ENCODE measurements around the gene CCDC148. TPM values are rescaled to one million over a fixed set of nuclear protein-coding genes. Genes with fewer than 3 reads are reported as not detected.

CCDC148 gene
- total RNA-seq, 1 donor from 2014 or later = 2.2 TPM

GRCh38 chr2:158142568-158143332 lies 313.8 kb downstream of the CCDC148 start:
- H3K4me3 Mint-ChIP-seq (ENCODE audit: unreplicated experiment) = no peak overlapping the region
- no peaks in the 10 kb centered on the region for H3K27me3 Mint-ChIP-seq (ENCODE audit: unreplicated experiment)

DNA sequence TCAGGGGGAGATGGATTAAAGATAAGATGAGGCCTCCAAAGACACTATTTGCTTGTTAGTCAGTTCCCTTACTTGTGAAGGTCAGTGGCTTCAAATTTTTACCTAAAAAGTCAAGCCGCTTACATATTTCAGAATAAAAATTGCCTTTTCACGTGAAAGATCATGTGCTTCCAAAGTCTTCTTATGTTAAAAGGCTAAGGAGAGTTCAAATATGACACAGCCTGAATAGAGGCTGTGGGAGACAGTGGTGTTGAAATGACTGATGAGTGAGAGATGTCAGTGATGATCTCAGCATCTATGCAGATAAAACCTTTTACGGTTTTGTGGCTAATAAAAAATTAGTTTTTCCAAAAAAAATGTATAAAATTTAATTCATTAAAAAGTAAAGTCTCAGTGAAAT lies 314.4 kb downstream of the CCDC148 start:
- H3K27me3 Mint-ChIP-seq (ENCODE audit: unreplicated experiment) = no peaks in the 10 kb centered on the region
- no peak for DNase-seq (ENCODE audit: low spot score)
- TF ChIP-seq, protein P1, sequence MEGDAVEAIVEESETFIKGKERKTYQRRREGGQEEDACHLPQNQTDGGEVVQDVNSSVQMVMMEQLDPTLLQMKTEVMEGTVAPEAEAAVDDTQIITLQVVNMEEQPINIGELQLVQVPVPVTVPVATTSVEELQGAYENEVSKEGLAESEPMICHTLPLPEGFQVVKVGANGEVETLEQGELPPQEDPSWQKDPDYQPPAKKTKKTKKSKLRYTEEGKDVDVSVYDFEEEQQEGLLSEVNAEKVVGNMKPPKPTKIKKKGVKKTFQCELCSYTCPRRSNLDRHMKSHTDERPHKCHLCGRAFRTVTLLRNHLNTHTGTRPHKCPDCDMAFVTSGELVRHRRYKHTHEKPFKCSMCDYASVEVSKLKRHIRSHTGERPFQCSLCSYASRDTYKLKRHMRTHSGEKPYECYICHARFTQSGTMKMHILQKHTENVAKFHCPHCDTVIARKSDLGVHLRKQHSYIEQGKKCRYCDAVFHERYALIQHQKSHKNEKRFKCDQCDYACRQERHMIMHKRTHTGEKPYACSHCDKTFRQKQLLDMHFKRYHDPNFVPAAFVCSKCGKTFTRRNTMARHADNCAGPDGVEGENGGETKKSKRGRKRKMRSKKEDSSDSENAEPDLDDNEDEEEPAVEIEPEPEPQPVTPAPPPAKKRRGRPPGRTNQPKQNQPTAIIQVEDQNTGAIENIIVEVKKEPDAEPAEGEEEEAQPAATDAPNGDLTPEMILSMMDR (IDR thresholded peaks at IDR 0.05; ENCODE audit: unreplicated experiment) = no peak
- no peak overlapping the region for H3K4me3 Mint-ChIP-seq (ENCODE audit: unreplicated experiment)
- H3K9me3 Mint-ChIP-seq (ENCODE audit: unreplicated experiment) = no peaks in the 10 kb centered on the region
- peaks cover 3% of the 10 kb centered on the region for H3K4me1 Mint-ChIP-seq (ENCODE audit: unreplicated experiment)
- no peak overlapping the region for H3K27ac Mint-ChIP-seq (ENCODE audit: unreplicated experiment)
- H3K36me3 Mint-ChIP-seq (ENCODE audit: low read depth, unreplicated experiment) = no peaks in the 10 kb centered on the region

More at GRCh38 chr2:158142568-158143332, 313.8 kb downstream of the CCDC148 start:
- DNase-seq (ENCODE audit: low spot score) = no peak
- no peaks in the 10 kb centered on the region for H3K36me3 Mint-ChIP-seq (ENCODE audit: low read depth, unreplicated experiment)
- H3K27ac Mint-ChIP-seq (ENCODE audit: unreplicated experiment) = no peak overlapping the region
- TF ChIP-seq, protein P1 (IDR thresholded peaks at IDR 0.05; ENCODE audit: unreplicated experiment) = no peak
- no peaks in the 10 kb centered on the region for H3K9me3 Mint-ChIP-seq (ENCODE audit: unreplicated experiment)
- H3K4me1 Mint-ChIP-seq (ENCODE audit: unreplicated experiment) = peaks cover 3% of the 10 kb centered on the region

GRCh38 chr2:158140201-158140600 lies 316.4 kb downstream of the CCDC148 start:
- TF ChIP-seq, protein P1 (IDR thresholded peaks at IDR 0.05; ENCODE audit: unreplicated experiment) = no peak
- Mint-ChIP-seq H3K4me1 (ENCODE audit: unreplicated experiment) (peaks cover 3% of the 10 kb centered on the region), H3K4me3 (ENCODE audit: unreplicated experiment) (no peak overlapping the region), H3K27ac (ENCODE audit: unreplicated experiment) (no peak overlapping the region), H3K36me3 (ENCODE audit: low read depth, unreplicated experiment) (no peaks in the 10 kb centered on the region), H3K9me3 (ENCODE audit: unreplicated experiment) (no peaks in the 10 kb centered on the region), H3K27me3 (ENCODE audit: unreplicated experiment) (no peaks in the 10 kb centered on the region)
- no peak for DNase-seq (ENCODE audit: low spot score)

GRCh38 chr2:158138255-158138654 lies 318.3 kb downstream of the CCDC148 start:
- Mint-ChIP-seq H3K27ac (ENCODE audit: unreplicated experiment) (no peak overlapping the region), H3K9me3 (ENCODE audit: unreplicated experiment) (no peaks in the 10 kb centered on the region), H3K36me3 (ENCODE audit: low read depth, unreplicated experiment) (no peaks in the 10 kb centered on the region), H3K27me3 (ENCODE audit: unreplicated experiment) (no peaks in the 10 kb centered on the region), H3K4me1 (ENCODE audit: unreplicated experiment) (peaks cover 3% of the 10 kb centered on the region), H3K4me3 (ENCODE audit: unreplicated experiment) (no peak overlapping the region)
- TF ChIP-seq, protein P1 (IDR thresholded peaks at IDR 0.05; ENCODE audit: unreplicated experiment) = no peak
- DNase-seq (ENCODE audit: low spot score) = no peak

GRCh38 chr2:158135096-158135495 lies 321.5 kb downstream of the CCDC148 start:
- peaks cover 10% of the 10 kb centered on the region for H3K4me1 Mint-ChIP-seq (ENCODE audit: unreplicated experiment)
- H3K27me3 Mint-ChIP-seq (ENCODE audit: unreplicated experiment) = no peaks in the 10 kb centered on the region
- H3K27ac Mint-ChIP-seq (ENCODE audit: unreplicated experiment) = no peak overlapping the region
- no peak overlapping the region for H3K4me3 Mint-ChIP-seq (ENCODE audit: unreplicated experiment)
- no peaks in the 10 kb centered on the region for H3K36me3 Mint-ChIP-seq (ENCODE audit: low read depth, unreplicated experiment)
- TF ChIP-seq, protein P1 (IDR thresholded peaks at IDR 0.05; ENCODE audit: unreplicated experiment) = no peak
- no peak for DNase-seq (ENCODE audit: low spot score)
- no peaks in the 10 kb centered on the region for H3K9me3 Mint-ChIP-seq (ENCODE audit: unreplicated experiment)

All from endothelial cell (in vitro differentiated cells).